ENCODE data around the gene BPI. TPM values are rescaled to one million over a fixed set of nuclear protein-coding genes. Genes with fewer than 3 reads are reported as not detected.

BPI gene
- total and polyA plus RNA-seq, 8 donors = 0.35 to 3.2 (median 0.79) TPM

- no peak for ATAC-seq
These were observed 19.0 kb upstream of the BPI start for GRCh38 chr20:38284893-38285444.

GRCh38 chr20:38286586-38287531 is 17.1 kb upstream of the BPI start:
- peaks cover 0 to 25% of the 10 kb centered on the region in 2 donors for H3K4me1 ChIP-seq
- no peaks in the 10 kb centered on the region for H3K9me3 ChIP-seq
- no peak for TF ChIP-seq CTCF (IDR thresholded peaks at IDR 0.05)
- DNase-seq (no peak), ATAC-seq (no peak)
- H3K4me3 ChIP-seq = no peak overlapping the region
- no peaks in the 10 kb centered on the region for H3K36me3 ChIP-seq
- no peak overlapping the region for H3K27ac ChIP-seq
- peaks cover 0 to 28% of the 10 kb centered on the region in 2 donors for H3K27me3 ChIP-seq
- intact Hi-C loops (cut with DNase I) = no loop called here

More at GRCh38 chr20:38284893-38285444, 19.0 kb upstream of the BPI start:
- peaks cover 0 to 13% of the 10 kb centered on the region in 2 donors for H3K27me3 ChIP-seq
- DNase-seq = no peak
- peaks cover 0 to 12% of the 10 kb centered on the region in 2 donors for H3K4me1 ChIP-seq
- no peak overlapping the region for H3K27ac ChIP-seq
- H3K9me3 ChIP-seq = no peaks in the 10 kb centered on the region
- no peak for TF ChIP-seq CTCF (IDR thresholded peaks at IDR 0.05)
- H3K4me3 ChIP-seq = no peak overlapping the region
- no peaks in the 10 kb centered on the region for H3K36me3 ChIP-seq
- intact Hi-C loops (cut with DNase I) = no loop called here

GRCh38 chr20:38290829-38291814 is 12.8 kb upstream of the BPI start:
- intact Hi-C loops (cut with DNase I) = no loop called here
- Histone ChIP-seq H3K27ac (peak overlapping the region in 1 of 2 donors; percentile 42), H3K36me3 (no peaks in the 10 kb centered on the region), H3K4me1 (peaks cover 0 to 59% of the 10 kb centered on the region in 2 donors), H3K9me3 (no peaks in the 10 kb centered on the region), H3K27me3 (peaks cover 0 to 48% of the 10 kb centered on the region in 2 donors), H3K4me3 (no peak overlapping the region)
- ATAC-seq (peak; percentile 60), DNase-seq (peak in 1 of 4 donors; percentile 26)
- peak in 1 of 2 donors; percentile 14 for TF ChIP-seq CTCF (IDR thresholded peaks at IDR 0.05)

GRCh38 chr20:38291966-38292365 is 12.0 kb upstream of the BPI start:
- no peak for TF ChIP-seq CTCF (IDR thresholded peaks at IDR 0.05)
- no peak for ATAC-seq
- Histone ChIP-seq H3K4me3 (no peak overlapping the region), H3K4me1 (peaks cover 0 to 64% of the 10 kb centered on the region in 2 donors), H3K27me3 (peaks cover 0 to 42% of the 10 kb centered on the region in 2 donors), H3K27ac (peak overlapping the region in 1 of 2 donors; percentile 42), H3K9me3 (no peaks in the 10 kb centered on the region), H3K36me3 (no peaks in the 10 kb centered on the region)
- DNase-seq = no peak
- intact Hi-C loops (cut with DNase I) = no loop called here

Data from left lung (tissue), 10 donors.